CD14-positive monocyte (primary cell): ENCODE measurements around the gene KCNJ6. TPM values are rescaled to one million over a fixed set of nuclear protein-coding genes. Genes with fewer than 3 reads are reported as not detected.

Experiments used
- DNase-seq, 3 donors: peaks; one replicate each; pipeline ENCODE4 v3.0.0-alpha.2; 2011 to 2022
- H2AFZ ChIP-seq: 2 replicates; pipeline ENCODE4 v1.6.0; 2012; ENCODE audit warnings: mild to moderate bottlenecking, low read depth, low read length, inconsistent platforms; ENCODE audit not compliant: insufficient read depth, poor library complexity, severe bottlenecking
- H3K27ac ChIP-seq, 2 donors: 1 replicate in 1 of 2; 2 replicates in 1 of 2; pipeline ENCODE4 v1.5.1; 2012 to 2013; ENCODE audit warnings: low read length in 2 of 2, control low read depth in 1 of 2, inconsistent platforms in 1 of 2, low read depth in 1 of 2, mild to moderate bottlenecking in 1 of 2
- H3K27me3 ChIP-seq, 2 donors: one replicate each; pipeline versions ENCODE4 v1.6.0 to v1.6.1; 2011 to 2013; ENCODE audit warnings: low read length in 2 of 2; ENCODE audit not compliant: control insufficient read depth in 2 of 2, insufficient read depth in 2 of 2
- H3K36me3 ChIP-seq, 2 donors: replicated peaks in 1 of 2; 1 replicate in 1 of 2; 2 replicates in 1 of 2; pipeline versions ENCODE4 v1.5.1 to v1.6.1; 2012 to 2013; ENCODE audit warnings: low read length in 2 of 2, control low read depth in 1 of 2, inconsistent platforms in 1 of 2, mild to moderate bottlenecking in 1 of 2; ENCODE audit not compliant: insufficient read depth in 2 of 2, control insufficient read depth in 1 of 2
- H3K4me1 ChIP-seq, 2 donors: 1 replicate in 1 of 2; 2 replicates in 1 of 2; pipeline versions ENCODE4 v1.5.1 to v1.6.1; 2012 to 2013; ENCODE audit warnings: low read length in 2 of 2, control low read depth in 1 of 2, inconsistent platforms in 1 of 2, mild to moderate bottlenecking in 1 of 2, moderate library complexity in 1 of 2; ENCODE audit not compliant: insufficient read depth in 2 of 2, control insufficient read depth in 1 of 2
- H3K4me2 ChIP-seq: replicated peaks from 2 replicates; pipeline ENCODE3; 2012; ENCODE audit warnings: low read length, moderate library complexity, mild to moderate bottlenecking; ENCODE audit not compliant: poor library complexity, severe bottlenecking; ENCODE audit errors: extremely low read depth
- H3K4me3 ChIP-seq, 3 experiments: fragments of 200-600 bp in 1 of 3; sonication (generic) in 1 of 3; replicated peaks in 1 of 3; 1 replicate in 2 of 3; 2 replicates in 1 of 3; pipeline ENCODE4 v1.5.1; 2011 to 2013; ENCODE audit warnings: low read length in 3 of 3, mild to moderate bottlenecking in 3 of 3, control low read depth in 2 of 3, low read depth in 2 of 3, inconsistent platforms in 1 of 3, moderate library complexity in 1 of 3
- H3K79me2 ChIP-seq: 2 replicates; pipeline ENCODE4 v1.6.0; 2012; ENCODE audit warnings: mild to moderate bottlenecking, control low read depth, inconsistent platforms, low read length, moderate library complexity; ENCODE audit not compliant: insufficient read depth
- H3K9ac ChIP-seq: 2 replicates; pipeline ENCODE4 v1.6.0; 2017; ENCODE audit warnings: low read length, mild to moderate bottlenecking; ENCODE audit not compliant: insufficient read depth, poor library complexity, severe bottlenecking
- H3K9me3 ChIP-seq, 2 donors: replicated peaks in 1 of 2; 1 replicate in 1 of 2; 2 replicates in 1 of 2; pipeline versions ENCODE4 v1.5.1 to v1.6.1; 2012 to 2013; ENCODE audit warnings: low read length in 2 of 2, control low read depth in 1 of 2; ENCODE audit not compliant: control insufficient read depth in 1 of 2, insufficient read depth in 1 of 2
- H4K20me1 ChIP-seq: 2 replicates; pipeline ENCODE4 v1.6.0; 2012; ENCODE audit warnings: mild to moderate bottlenecking, low read length, control low read depth, moderate library complexity; ENCODE audit not compliant: insufficient read depth
- H3K27ac Mint-ChIP-seq, 7 donors: one replicate each; pipeline ENCODE4 v1.8.0; 2020; ENCODE audit warnings: mild to moderate bottlenecking in 7 of 7, mixed read lengths in 7 of 7, moderate library complexity in 6 of 7, inconsistent platforms in 2 of 7
- H3K27me3 Mint-ChIP-seq, 3 donors: one replicate each; pipeline ENCODE4 v1.8.0; 2021 to 2022; ENCODE audit warnings: low read depth in 3 of 3, mild to moderate bottlenecking in 3 of 3, mixed read lengths in 3 of 3, moderate library complexity in 3 of 3, inconsistent platforms in 1 of 3
- H3K36me3 Mint-ChIP-seq, 2 donors: one replicate each; pipeline ENCODE4 v1.8.0; 2020; ENCODE audit warnings: mixed read lengths in 2 of 2, inconsistent platforms in 1 of 2, mild to moderate bottlenecking in 1 of 2
- H3K4me1 Mint-ChIP-seq: one replicate; pipeline ENCODE4 v1.8.0; 2020; ENCODE audit warnings: mild to moderate bottlenecking, mixed read lengths
- H3K4me3 Mint-ChIP-seq, 2 donors: one replicate each; pipeline ENCODE4 v1.8.0; 2020; ENCODE audit warnings: mild to moderate bottlenecking in 2 of 2, mixed read lengths in 2 of 2, moderate library complexity in 1 of 2
- H3K9me3 Mint-ChIP-seq, 7 donors: one replicate each; pipeline ENCODE4 v1.8.0; 2020 to 2022; ENCODE audit warnings: mixed read lengths in 7 of 7, mild to moderate bottlenecking in 6 of 7, moderate library complexity in 6 of 7, inconsistent platforms in 2 of 7
- CTCF ChIP-seq: fragments of 200-600 bp; IDR thresholded peaks from one replicate; pipeline ENCODE4 v1.8.0; 2022; ENCODE audit warnings: antibody characterized with exemption, mild to moderate bottlenecking
- WGBS: methylation state at CpG from one replicate; pipeline ENCODE4 v1.1.5; 2013; ENCODE audit warnings: missing lambda C conversion rate; ENCODE audit not compliant: insufficient coverage; 5-methylcytosine and 5-hydroxymethylcytosine counted together
- intact Hi-C, 2 donors: fragments of 100-400 bp; cut with micrococcal nuclease; formaldehyde crosslinking; loops; one replicate each; pipeline versions ENCODE4 v1.15.0 to v1.15.1; 2023
- polyA plus RNA-seq, 3 donors: library from polyadenylated mRNA; depleted of rRNA in 1 of 3; unstranded in 2 of 3; stranded (reverse) in 1 of 3; fragments of 300-500 nt in 2 of 3; fragments of >200 nt in 1 of 3; fragmentation: Illumina TruSeq in 2 of 3; gene quantifications; 1 replicate in 2 of 3; 2 replicates in 1 of 3; pipeline ENCODE4 v1.2.3, GENCODE V29; 2012 to 2021

The KCNJ6 gene
- polyA plus RNA-seq, 3 donors: not detected

DNA sequence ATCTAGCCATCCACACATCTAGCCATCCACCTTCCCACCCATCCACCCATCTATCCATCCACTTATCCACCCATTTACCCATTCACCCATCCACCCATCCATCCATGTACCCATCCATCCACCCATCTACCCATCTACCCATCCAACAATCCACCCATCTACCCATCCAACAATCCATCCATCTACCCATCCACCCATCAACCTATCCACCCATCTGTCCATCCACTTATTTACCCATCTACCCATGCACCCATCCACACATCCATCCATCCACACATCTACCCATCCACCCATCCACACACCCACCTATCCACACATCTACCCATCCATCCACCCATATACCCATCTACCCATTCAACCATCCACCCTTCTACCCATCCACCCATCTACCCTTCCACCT is 311.3 kb downstream of the KCNJ6 start:
- TF ChIP-seq CTCF: no peak
- Histone ChIP-seq H2AFZ (no peak overlapping the region), H3K27me3 (no peaks in the 10 kb centered on the region), H4K20me1 (no peaks in the 10 kb centered on the region), H3K4me2 (no peak overlapping the region), H3K36me3 (no peaks in the 10 kb centered on the region), H3K27ac (no peak overlapping the region), H3K79me2 (no peaks in the 10 kb centered on the region), H3K4me1 (no peaks in the 10 kb centered on the region), H3K4me3 (no peak overlapping the region), H3K9ac (no peak overlapping the region), H3K9me3 (peaks cover 0 to 5% of the 10 kb centered on the region in 2 donors)
- H3K27me3 Mint-ChIP-seq: peaks cover 2 to 3% (median 2%) of the 10 kb centered on the region in 3 donors
- intact Hi-C loops: no loop called here
- no peak for DNase-seq
- H3K27ac Mint-ChIP-seq: no peak overlapping the region
- H3K9me3 Mint-ChIP-seq: peaks cover 0 to 11% (median 2%) of the 10 kb centered on the region in 7 donors
- H3K4me1 Mint-ChIP-seq: no peaks in the 10 kb centered on the region
- H3K36me3 Mint-ChIP-seq: no peaks in the 10 kb centered on the region
- H3K4me3 Mint-ChIP-seq: no peak overlapping the region

DNA sequence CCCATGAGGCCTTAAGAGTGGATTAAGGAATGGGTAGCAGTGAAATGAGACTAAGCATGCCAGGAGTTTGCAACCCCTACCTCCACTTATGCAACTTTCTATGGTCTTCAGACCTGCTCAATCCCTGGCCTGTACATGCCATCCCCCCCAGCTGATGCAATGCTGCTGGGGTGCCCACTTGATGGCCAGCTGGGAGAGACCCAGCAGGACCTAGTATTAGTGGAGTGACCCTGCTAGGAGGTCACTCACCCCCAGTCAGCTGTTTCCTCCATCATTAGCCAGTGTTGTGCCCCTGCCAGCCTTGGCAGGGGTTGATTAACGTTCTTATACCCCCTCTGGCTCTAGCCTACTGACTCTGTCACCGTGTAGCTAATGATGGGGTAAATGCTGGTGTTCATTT is 313.1 kb downstream of the KCNJ6 start:
- Mint-ChIP-seq H3K27ac (no peak overlapping the region), H3K4me3 (no peak overlapping the region), H3K27me3 (peaks cover 0 to 5% (median under 1%) of the 10 kb centered on the region in 3 donors), H3K36me3 (no peaks in the 10 kb centered on the region), H3K4me1 (no peaks in the 10 kb centered on the region), H3K9me3 (peaks cover 0 to 12% (median 7%) of the 10 kb centered on the region in 7 donors)
- Histone ChIP-seq H3K9me3 (peaks cover 0 to 5% of the 10 kb centered on the region in 2 donors), H3K27me3 (no peaks in the 10 kb centered on the region), H3K79me2 (no peaks in the 10 kb centered on the region), H4K20me1 (no peaks in the 10 kb centered on the region), H2AFZ (no peak overlapping the region), H3K4me1 (no peaks in the 10 kb centered on the region), H3K4me3 (no peak overlapping the region), H3K27ac (no peak overlapping the region), H3K36me3 (no peaks in the 10 kb centered on the region), H3K4me2 (no peak overlapping the region), H3K9ac (no peak overlapping the region)
- intact Hi-C loops: no loop called here
- no CpG with 5 or more reads among the region's 2 CpGs for WGBS
- DNase-seq: no peak
- TF ChIP-seq CTCF: no peak
